Stimulated activated CD8-positive, alpha-beta memory T cell treated with anti-CD3 and anti-CD28 coated beads, Interleukin-12 subunit alpha, Interleukin-12 subunit beta, amount 100 ng/mL, for 1 hour (primary cell): Measurements from ENCODE around the gene TCF4.

Experiments
- DNase-seq: peaks from one replicate; pipeline ENCODE4 v3.0.0-alpha.2; 2020; ENCODE audit warnings: low read depth

TCF4 gene

DNA sequence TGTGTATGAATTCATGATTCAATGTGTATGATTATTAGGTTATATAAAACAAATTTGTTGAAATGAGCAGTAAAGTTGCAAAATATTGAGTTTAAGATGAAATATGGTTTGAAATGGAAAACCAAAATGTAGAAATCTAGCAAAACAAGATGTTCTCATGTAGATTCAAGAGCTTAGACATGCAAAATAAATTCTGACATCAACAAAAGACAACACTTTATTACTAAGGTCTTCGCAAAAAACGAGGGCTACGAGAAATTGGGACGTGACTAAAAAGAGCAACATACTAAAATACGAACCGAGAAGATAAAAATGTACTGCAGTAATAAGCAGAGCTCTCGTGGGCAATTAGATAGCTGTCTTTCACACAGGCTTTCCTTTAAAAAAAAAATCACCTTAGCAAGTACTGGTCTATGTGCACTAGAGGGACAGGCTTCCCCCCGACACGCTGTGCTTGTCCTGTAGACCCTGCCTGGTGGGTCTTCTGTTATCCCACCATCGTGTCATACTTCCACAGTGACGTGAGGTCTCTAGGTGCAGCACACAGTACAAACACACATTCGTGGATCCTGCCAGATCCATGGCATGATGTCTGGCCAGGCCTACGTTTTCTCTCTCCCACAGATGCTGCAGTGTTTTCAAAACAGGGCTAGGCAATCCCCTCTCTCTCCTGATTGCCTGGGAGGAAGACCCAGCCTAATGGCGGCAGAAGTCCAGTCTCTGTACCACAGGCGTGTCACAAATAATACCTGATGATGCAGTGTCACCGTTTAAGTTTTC lies 240.8 kb downstream of the TCF4 start:
- no peak for DNase-seq

GRCh38 chr18:55346387-55346786 lies 241.6 kb downstream of the TCF4 start:
- no peak for DNase-seq

DNA sequence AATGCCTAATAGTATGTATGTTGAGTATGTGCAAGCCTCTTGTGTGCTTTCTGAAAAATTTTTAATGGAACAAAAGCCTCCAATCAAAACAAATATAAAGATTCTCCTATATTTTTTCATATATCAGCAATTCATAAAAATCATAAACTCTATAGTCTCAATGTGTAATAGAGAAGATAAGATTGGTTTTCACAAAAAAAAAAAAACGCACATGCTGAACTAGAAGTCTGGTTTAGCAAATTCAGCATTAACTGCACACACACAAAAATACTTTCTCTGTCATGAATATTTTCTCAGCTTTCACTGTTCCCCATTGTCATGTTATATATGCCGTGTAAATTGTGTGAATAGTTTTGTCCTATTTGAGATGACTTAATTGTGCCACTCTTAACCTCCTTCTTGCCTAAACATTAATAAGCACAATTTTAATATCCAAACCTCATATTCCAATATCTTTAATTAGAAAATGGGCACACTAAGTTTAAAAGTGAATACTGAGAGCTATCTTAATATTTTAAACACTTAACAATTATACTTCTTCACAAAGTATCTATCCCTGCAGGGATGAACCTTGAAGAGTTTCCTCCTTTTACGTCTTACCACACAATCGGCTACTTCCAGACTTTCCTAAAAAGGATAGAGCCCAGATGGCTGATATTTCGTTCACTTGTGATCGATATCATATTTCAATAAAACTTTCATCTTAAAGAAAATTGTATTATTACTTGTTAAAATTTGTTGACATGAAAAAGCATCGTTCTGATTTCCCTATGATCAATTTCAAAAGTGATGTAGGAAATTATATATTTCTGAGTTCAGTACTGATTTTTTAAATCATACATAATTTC lies 242.7 kb downstream of the TCF4 start:
- no peak for DNase-seq

GRCh38 chr18:55343396-55344073 lies 244.5 kb downstream of the TCF4 start:
- no peak for DNase-seq

GRCh38 chr18:55340998-55341397 lies 247.0 kb downstream of the TCF4 start:
- no peak for DNase-seq

GRCh38 chr18:55339990-55340389 lies 248.0 kb downstream of the TCF4 start:
- DNase-seq, result no peak

DNA sequence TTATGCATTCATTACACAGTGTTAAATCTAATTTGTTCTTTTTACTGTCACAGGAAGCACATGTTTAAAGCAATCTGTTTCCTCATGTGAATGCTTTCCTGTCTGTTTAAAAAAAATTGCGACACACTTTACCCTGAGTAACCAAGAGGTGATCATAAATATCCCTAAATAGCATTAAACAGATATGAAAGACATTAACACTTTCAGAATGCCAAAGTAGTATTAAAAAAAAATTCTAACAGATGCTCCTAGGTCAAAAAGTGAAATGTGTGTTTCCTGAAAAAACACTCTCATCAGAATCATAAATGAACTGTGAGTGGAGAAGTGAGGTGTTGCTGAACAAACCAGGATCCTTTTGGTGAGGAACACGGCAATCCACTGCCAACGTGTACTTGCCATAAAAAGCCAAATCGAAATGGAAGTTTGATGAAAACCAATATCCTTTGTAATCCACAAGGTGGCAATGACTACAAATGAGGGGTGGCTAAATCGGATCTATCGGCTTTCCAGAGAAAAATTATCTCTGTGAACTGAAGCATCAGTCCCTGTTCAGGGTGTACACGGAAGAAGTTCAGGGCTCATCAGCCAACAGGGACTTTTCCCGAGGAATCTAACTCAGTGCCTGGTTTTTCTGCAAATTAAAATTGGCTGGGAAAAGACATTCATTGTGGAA lies 248.9 kb downstream of the TCF4 start:
- no peak for DNase-seq

- DNase-seq, result no peak
Observed at GRCh38 chr18:55337908-55338521, 250.0 kb downstream of the TCF4 start.

GRCh38 chr18:55337138-55337537 lies 250.9 kb downstream of the TCF4 start:
- no peak for DNase-seq

GRCh38 chr18:55336438-55337100 lies 251.4 kb downstream of the TCF4 start:
- no peak for DNase-seq

DNA sequence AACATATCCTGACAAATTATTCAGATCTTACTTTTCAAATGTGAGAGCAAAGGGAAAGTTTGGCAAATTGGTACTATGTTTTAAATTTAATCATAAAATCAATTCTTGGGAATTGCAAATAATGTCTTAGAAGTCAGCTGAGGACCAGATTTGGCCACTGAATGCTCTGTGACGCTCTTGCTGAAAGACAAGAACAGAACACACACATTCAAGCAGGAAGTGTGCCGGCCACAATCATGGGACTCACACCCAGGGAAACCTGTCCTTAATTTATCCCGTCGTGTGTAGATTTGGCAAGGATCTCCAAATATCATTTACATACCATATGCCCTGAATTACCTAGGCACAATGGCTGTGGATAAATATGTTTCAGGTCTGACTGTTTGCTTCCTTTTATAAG lies 253.1 kb downstream of the TCF4 start:
- DNase-seq, result no peak

- DNase-seq, result no peak
Observed at GRCh38 chr18:55331301-55331700, 256.7 kb downstream of the TCF4 start.

- no peak for DNase-seq
Observed at GRCh38 chr18:55328301-55328700, 259.7 kb downstream of the TCF4 start.

DNA sequence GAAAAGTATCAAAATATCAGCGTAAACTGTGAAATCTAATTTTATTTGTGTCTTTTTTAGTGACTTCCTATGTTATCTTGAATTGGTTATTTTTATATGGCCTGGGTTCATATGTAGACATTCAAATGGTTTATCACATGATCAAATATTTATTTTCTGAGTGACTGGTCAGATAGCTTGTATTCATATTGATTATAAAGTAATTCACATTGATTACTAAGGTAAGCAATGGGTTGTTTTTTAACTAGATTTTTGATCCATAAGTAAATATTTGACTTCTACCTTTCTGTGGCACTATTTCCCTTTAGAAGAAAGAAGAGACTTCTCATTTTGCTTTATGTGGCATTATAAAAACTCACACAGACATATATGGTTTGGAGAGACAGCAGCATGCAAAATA lies 260.5 kb downstream of the TCF4 start:
- no peak for DNase-seq

DNA sequence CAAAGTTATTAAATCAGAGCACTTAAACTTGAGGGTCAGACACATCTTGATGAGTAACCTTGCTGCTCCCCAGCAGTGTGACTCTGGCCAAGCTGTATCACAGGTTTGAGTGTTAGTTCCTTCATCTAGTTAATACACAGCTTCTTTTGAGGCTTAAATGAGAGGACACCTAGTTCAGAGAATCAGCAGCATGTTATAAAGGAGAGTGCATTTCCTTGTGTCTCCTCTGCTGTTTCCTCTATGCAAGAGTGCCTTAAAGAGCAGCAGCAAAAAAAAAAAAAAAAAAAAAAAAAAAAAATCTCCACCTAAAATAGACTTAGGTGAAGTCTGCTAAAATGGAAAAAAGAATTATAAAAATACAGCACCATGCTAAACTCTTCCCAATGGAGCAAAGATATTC lies 261.9 kb downstream of the TCF4 start:
- no peak for DNase-seq

GRCh38 chr18:55324166-55324565 lies 263.8 kb downstream of the TCF4 start:
- DNase-seq, result no peak

DNA sequence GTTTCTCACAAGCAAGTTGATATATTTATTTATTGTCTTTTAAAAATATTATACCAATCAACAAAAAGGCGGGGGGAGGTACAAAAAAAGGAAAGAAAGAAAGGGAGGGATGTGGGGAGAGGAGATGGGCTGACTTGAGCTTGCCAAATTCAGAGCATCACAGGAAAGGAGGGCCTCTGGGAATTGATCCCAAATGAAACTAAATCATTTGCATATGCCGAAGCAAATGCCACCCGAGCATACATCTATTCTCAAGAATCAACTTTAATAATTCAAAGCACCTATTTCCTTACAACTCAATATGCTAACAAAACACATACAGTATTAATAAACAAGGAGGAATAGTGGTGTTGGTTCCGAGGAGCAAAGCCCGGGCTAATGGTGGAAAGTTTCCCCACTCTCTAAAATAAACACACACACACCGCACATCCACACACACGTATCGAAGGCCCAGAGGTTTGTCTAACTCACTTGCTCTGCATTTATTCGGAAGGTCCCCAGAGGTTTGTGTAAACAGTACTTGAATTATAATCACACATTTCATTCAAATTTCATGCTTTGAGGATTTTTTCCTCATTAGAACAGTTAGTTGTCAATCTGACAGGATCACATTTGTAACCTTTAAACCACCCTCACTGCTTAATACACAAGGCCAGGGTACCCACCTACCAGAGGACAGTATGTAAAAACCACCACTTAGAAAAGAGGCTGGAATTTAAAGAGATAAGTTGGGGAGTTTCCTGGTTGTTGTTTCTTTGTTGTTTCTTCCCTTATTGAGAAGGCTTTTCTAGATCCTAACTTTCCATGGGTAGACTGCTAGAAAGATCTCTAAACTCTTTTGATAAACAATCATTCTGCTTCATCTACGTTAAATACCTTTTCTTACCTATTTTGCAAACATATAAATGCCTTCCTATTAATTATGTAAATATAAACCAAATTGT lies 264.7 kb downstream of the TCF4 start:
- DNase-seq, result no peak

DNA sequence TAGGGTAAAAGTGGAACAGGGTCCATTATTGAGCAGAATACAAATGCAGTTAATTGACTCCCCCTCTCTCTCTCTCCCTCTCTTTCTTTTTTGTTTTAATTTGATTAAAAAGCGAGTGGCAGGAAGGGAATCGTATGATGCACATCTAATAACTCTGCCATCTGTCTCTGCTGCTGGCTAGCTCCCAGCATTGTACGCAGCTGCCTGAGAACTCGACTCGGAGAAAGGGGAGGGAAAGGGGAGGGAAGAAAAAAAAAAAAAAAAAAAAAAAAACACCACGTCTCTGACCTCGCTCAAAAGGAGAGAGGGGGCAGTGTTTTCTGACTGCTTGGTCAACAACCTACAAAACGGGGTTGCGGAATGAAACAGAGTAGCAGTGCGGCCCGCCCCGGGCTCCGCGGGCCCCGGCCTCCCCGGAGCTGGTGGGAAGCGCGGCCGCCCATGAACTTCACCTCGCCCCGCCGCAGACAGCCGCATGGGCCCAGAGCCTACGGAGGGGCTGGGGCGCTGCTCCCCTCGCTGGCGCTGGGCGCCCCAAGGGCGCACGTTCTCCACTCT lies 265.7 kb downstream of the TCF4 start:
- DNase-seq, result no peak

DNA sequence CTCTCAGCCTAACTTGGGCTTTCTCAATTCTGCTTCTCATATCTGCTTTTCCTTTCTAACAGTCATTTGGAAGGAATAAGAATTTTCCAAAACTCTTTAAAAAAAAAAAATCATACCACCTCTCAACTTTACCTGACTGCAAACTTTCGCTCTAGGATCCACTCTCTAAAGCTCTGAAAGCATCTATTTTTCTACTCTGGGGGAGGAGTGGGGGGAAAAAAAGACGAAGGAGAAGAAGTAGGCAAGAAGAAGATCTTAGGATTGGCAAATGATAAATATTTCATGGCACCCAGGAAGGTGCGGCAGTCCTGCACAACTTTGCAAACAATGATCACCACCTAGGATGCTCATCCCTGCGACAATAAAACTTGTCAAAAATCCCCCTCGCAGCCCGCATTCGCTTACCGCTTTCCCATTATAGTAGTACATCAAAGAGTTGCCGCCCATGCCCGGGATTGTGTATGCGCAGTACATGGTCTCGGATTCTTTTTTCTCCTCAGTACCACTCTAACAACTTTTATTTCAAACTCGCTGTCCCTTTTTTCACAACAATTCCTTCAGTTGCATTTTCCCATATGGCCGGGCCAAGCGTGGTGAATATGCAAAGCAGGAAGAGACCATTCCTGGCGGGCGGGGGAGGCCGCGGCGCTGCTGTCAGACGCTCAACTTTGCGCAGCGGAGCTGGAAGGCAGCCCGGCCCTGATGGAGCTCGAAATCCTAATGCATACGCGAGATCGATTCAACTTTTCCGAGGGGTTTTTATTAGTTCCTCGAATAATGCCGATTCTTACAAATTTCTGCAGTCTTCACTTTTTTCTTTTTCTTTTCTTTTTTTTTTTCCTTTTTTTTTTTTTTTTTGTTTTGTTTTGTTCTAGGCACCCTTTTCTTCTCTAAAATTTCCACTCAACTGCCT lies 266.5 kb downstream of the TCF4 start:
- peak; percentile 15 for DNase-seq
